CD4-positive, alpha-beta T cell treated with Interleukin-15 for 4 hours (primary cell): ENCODE measurements around the gene JMJD8.

Source experiments
- DNase-seq: peaks from one replicate; pipeline ENCODE4 v3.0.0-alpha.2; 2020; ENCODE audit warnings: low spot score

The JMJD8 gene

GRCh38 chr16:659618-660017, 24.5 kb downstream of the JMJD8 start:
- no peak for DNase-seq

GRCh38 chr16:658679-659571, 25.2 kb downstream of the JMJD8 start:
- DNase-seq, result no peak

DNA sequence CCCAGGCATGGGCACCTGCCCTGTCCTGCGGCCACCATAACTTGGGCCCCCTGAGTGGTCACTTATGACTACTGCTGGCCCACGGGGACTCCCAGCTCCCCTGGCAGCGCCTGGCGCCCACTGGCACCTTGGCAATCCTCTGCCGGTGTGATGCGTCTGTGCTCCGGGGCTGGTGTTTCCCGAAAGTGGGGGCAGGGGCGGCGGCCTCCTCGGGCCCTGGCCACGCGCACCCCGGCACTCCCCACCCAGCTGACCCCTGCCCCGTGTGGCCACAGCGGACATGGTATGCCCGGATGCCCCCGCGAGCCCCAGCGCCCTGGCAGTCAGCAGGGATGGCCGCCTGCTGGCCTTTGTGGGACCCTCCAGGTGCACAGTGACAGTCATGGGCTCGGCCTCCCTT, 26.6 kb downstream of the JMJD8 start:
- DNase-seq, result no peak

GRCh38 chr16:654034-654433, 30.1 kb downstream of the JMJD8 start:
- DNase-seq, result no peak

DNA sequence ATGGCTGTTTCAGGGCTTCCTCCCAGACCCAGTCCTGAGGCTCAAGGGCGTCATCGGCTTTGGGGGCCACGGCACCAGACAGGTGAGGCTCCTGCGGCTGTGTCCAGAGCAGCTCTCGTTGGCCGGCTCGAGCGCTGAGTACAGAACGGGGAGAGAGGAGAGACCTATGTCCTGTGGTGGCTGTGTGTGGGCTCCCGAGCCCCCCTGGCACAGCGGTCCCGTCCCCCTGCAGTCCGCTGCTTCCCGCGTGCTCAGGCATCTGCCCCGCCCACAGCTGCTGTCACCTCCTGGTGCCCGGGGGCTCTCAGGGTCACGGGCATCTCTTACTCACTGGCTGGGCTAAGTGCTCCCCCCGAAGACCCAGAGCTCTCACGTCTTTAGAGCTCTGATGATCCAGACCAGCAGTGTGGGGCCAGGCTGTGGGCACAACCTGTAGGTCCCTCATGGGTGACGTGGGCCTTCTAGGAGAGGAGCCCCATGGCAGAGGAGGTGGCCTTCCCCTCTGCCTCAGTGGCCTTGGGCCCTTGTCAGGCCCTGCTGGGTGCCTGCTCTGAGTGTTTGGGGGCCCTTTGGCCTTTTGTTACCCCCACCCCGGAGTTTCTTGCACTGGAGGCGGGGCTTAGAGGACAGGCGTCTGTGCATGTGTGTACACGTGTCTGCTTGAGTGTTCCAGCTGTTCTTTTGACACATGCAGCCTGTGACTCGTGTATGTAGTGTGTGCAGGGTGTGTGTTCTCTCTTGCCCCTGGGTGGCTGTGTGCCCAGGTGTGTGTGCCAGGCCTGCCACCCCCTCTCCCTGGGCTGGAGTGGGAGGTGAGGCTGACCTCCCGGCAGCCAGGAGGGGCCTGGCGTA, 31.5 kb downstream of the JMJD8 start:
- DNase-seq, result no peak

GRCh38 chr16:651844-652243, 32.3 kb downstream of the JMJD8 start:
- DNase-seq, result no peak

DNA sequence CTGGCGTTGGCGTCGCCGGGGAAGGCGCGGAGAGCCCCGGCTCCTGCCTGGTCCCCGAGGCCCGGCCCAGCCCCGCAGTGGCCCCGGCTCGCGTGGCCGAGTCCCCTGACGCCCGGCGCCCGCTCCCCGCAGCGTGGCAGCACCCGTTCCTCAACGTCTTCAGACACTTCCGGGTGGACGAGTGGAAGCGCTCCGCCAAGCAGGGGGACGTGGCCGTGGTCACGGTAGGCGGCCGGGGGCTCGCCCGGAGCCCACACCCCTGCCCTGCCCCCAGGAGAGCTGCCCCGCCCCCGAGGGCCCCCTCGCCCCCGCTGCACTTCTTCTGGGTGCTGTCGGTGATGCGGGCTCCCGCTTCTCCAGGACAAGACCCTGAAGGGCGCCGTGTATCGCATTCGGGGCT, 34.5 kb downstream of the JMJD8 start:
- DNase-seq, result no peak

GRCh38 chr16:648781-649589, 35.1 kb downstream of the JMJD8 start, which contains the start of gene WDR90:
Gene WDR90, plus strand, starts transcription at chr16:649365. Its CDS starts 52 bp downstream, at chr16:649417.
- peak; percentile 89 for DNase-seq

DNA sequence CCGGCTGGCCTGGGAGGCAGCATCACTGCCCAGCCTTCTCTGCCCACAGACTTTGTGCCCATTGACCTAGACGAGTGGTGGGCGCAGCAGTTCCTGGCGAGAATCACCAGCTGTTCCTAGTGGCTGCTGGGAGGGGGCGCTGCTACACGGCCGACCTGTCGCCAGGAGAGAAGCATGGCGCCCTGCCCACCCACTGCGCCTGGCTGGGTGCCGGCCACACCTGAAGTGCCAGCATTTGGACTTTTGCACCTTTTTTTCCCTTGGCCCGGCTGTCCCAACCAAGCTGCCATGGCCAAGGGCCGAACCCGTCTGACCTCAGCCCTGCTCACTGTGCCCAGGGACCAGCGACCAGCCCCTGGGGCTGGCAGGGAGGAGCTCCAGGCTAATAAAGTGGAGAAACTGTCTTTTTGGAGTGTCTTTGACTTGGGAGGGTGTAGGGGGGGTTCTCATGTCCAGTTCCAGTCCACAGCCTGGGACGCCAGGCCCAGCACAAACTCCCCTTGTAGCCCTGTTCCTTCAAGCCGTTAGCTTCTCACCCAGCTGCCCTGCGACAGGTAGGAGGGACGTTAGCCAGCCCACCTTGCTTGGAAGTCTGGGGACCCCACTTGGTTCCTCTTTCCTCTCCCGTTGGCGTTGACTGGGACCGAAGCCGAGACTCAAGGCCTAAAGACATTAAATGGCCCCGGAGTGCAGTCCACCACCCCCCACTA, 35.9 kb downstream of the JMJD8 start:
- peak; percentile 25 for DNase-seq

- DNase-seq, result no peak
Observed at GRCh38 chr16:647173-647902, 36.8 kb downstream of the JMJD8 start.

- DNase-seq, result no peak
Observed at GRCh38 chr16:646679-647172, 37.4 kb downstream of the JMJD8 start.

DNA sequence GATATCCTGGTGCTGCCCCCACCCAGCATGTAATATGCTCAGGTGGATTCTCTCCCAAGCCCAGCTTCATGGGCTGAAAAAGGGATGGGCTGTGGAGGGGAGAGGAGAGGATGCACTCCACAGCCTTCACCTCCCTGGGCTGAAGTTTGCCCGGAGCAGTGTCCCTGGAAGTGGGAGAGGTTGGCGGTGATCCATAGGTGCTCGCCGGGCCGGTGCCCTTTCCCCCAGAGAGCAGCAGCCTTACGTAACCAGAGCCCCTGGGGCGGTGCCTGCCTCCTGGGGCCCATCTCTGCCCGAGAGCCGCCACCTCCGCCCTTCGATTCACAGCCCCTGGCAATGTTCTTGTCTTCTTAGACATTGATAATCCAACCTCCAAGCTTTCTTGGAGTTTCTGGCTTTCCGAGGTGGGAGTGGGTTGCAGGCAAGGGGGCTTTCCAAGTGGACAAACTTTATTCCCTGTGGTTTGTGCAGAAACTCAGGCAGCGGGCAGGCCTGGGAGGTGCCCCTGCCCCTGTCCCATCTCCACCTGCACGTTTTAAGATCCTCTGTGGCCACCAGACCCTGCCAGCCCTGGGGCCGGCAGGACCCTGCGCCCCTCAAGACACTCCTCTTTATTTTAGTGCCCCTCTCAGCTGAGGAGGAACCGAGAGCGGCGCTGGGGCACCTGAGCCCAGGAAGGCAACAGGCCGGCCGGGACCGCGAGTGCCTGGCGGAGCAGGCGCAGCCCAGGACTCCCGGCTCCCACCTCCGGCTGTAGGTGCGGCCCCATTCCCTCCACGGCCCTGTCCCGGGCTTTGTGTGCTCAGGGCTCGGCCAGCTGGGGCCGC, 38.1 kb downstream of the JMJD8 start:
- no peak for DNase-seq

- DNase-seq, result no peak
Observed at GRCh38 chr16:644556-644955, 39.6 kb downstream of the JMJD8 start.

GRCh38 chr16:643050-643368, 41.1 kb downstream of the JMJD8 start:
- DNase-seq, result no peak

DNA sequence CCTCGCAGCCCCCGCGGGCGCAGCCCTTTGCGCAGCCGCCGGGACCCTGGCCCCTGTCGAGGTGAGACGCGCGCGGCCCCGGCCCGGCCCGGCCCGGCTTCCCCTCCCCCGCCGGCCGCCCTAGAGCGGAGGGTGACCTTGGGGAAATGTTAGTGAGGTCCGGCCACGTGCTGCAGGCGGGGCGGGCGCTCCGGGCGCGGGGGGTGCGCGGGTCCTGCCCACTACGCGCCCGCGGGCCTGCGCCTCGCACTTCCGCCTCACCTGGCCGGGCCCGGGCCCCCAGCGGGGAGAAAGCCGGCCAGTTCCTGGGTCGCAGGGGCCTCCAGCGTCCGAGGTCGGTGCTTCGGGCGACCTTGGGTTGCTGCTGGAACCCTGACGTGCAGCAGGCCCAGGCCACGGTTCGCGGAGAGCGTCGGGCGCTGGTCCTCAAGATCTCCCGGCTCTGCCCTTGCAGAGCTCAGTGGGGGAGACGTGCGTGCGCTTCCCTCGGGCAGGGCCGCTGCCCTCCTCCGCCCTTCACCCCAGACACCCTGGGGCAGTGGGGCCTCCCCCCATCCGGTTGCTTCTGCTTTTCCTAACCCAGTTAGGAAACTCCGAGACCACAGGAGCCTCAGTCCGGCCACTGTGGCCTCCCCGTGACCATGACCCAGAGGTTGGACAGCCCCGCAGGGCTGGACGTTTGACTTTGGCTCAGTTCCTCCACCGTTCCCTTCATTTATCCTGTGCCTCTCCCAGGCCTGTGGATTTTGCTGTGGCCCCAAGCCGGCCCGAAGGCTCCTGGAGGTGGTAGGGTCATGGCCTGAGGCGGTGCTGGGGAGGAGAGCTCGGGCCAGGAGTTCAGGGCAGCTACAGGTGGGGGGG, 41.7 kb downstream of the JMJD8 start:
- DNase-seq, result no peak

- DNase-seq, result peak; percentile 57
Observed at GRCh38 chr16:641326-642188, 42.6 kb downstream of the JMJD8 start, which contains the start of gene MCRIP2. Gene MCRIP2, plus strand, starts transcription at chr16:641828. Its CDS starts 164 bp downstream, at chr16:641992.

GRCh38 chr16:640614-641013, 43.5 kb downstream of the JMJD8 start:
- DNase-seq, result no peak

DNA sequence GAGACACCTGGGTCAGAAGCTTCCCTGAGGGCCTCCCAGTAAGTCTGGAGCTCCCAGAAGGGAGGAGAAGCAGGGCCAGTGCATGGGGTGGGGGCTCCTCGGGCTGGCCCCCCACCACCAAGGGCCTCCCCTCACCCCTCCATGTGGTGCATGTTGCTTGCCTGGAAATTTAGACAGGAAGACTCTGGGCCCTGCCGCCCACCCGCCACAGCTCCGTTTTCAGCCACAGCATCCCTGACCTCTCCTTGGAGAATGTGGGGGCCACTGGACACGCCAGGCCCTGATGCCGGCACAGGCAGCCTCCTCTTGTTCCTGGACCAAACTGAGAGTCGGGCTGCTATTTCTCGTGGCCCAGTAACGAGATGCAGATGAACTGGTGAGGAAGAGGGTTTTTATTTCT, 45.3 kb downstream of the JMJD8 start:
- no peak for DNase-seq
